Transverse colon (tissue), 4 donors: ENCODE measurements around the gene CRMP1. TPM values are rescaled to one million over a fixed set of nuclear protein-coding genes. Genes with fewer than 3 reads are reported as not detected.

ENCODE experiments used
- DNase-seq: peaks from one replicate; pipeline ENCODE4 v3.0.0-alpha.2; 2019
- H3K27ac ChIP-seq, 4 donors: fragments of 200-600 bp; sonication (generic); 2 replicates each; pipeline ENCODE4 v1.5.1; 2016 to 2018; ENCODE audit warnings: inconsistent platforms in 4 of 4
- H3K27me3 ChIP-seq: fragments of 200-600 bp; sonication (generic); 2 replicates; pipeline ENCODE4 v1.5.1; 2017; ENCODE audit warnings: inconsistent platforms
- H3K36me3 ChIP-seq, 4 donors: fragments of 200-600 bp; sonication (generic); 2 replicates each; pipeline ENCODE4 v1.5.1; 2017 to 2019; ENCODE audit warnings: inconsistent platforms in 4 of 4
- H3K4me1 ChIP-seq, 4 donors: fragments of 200-600 bp; sonication (generic); 2 replicates each; pipeline ENCODE4 v1.5.1; 2017 to 2020; ENCODE audit warnings: inconsistent platforms in 4 of 4
- H3K4me3 ChIP-seq, 4 donors: fragments of 200-600 bp; sonication (generic); 1 replicate in 1 of 4; 2 replicates in 3 of 4; pipeline versions ENCODE4 v1.5.1 to v1.6.1; 2017 to 2019; ENCODE audit warnings: inconsistent platforms in 4 of 4
- H3K9me3 ChIP-seq, 2 donors: fragments of 200-600 bp; sonication (generic); 2 replicates each; pipeline ENCODE4 v1.5.1; 2017 to 2019; ENCODE audit warnings: inconsistent platforms in 2 of 2
- CTCF ChIP-seq, 5 experiments: fragments of 200-600 bp in 3 of 5; fragments of 450-650 bp in 2 of 5; sonication (generic) in 3 of 5; IDR thresholded peaks; 1 replicate in 2 of 5; 2 replicates in 3 of 5; pipeline ENCODE4 v1.5.1; 2016 to 2017; ENCODE audit warnings: antibody characterized with exemption in 5 of 5, inconsistent platforms in 3 of 5, mild to moderate bottlenecking in 2 of 5, moderate library complexity in 1 of 5
- EP300 ChIP-seq: sonication (generic); formaldehyde crosslinking; IDR thresholded peaks from one replicate; pipeline ENCODE4 v1.6.1; 2017; ENCODE audit warnings: antibody characterized with exemption, low read depth
- POLR2A ChIP-seq: fragments of 450-650 bp; IDR thresholded peaks from one replicate; pipeline ENCODE4 v1.6.1; 2016; ENCODE audit warnings: antibody characterized with exemption, mild to moderate bottlenecking, moderate library complexity
- POLR2AphosphoS5 ChIP-seq, 3 donors: sonication (generic); formaldehyde crosslinking; IDR thresholded peaks; one replicate each; pipeline ENCODE4 v1.6.1; 2016; ENCODE audit warnings: antibody characterized with exemption in 3 of 3
- WGBS, 2 donors: methylation state at CpG; one replicate each; pipeline ENCODE4 v1.1.5; 2018; ENCODE audit warnings: low coverage in 1 of 2; 5-methylcytosine and 5-hydroxymethylcytosine counted together
- in situ Hi-C, 4 donors: fragments of 200-750 bp; cut with MboI; loops; one replicate each; pipeline versions ENCODE4 v1.15.0 to v1.15.1; 2017; ENCODE audit warnings: low sequenced_read_pairs in 3 of 4, low pct_ligation_motif_present in 1 of 4, low pct_unique_long_range_greater_than_20kb in 1 of 4
- intact Hi-C: fragments of 100-400 bp; cut with DNase I; formaldehyde crosslinking; loops from one replicate; pipeline ENCODE4 v1.15.1; 2023; ENCODE audit warnings: low total_unique reads
- total RNA-seq, 4 donors: library from RNA; depleted of rRNA; stranded (reverse); fragments of >200 nt; gene quantifications; one replicate each; pipeline ENCODE4 v1.1.0, GENCODE V29; 2016

Gene CRMP1
- total RNA-seq, 4 donors from 2014 or later, result 0.55 to 3.0 (median 2.1) TPM; not detected in 1

- H3K36me3 ChIP-seq, result peaks cover 0 to 6% (median 0%) of the 10 kb centered on the region in 4 donors
- WGBS, 2 donors, result 80 to 86% methylated on average over 1 to 9 of the region's 9 CpGs
- no peak for TF ChIP-seq POLR2A
- TF ChIP-seq POLR2AphosphoS5 (IDR thresholded peaks at IDR 0.05), result no peak
- no peak for TF ChIP-seq CTCF (IDR thresholded peaks at IDR 0.05)
- no peak for TF ChIP-seq EP300
- peaks cover 9% of the 10 kb centered on the region in 2 donors for H3K9me3 ChIP-seq
- H3K4me1 ChIP-seq, result no peaks in the 10 kb centered on the region
- H3K27ac ChIP-seq, result no peak overlapping the region
- no peaks in the 10 kb centered on the region for H3K27me3 ChIP-seq
- H3K4me3 ChIP-seq, result no peak overlapping the region
- in situ Hi-C loops, result no loop called here
- no peak for DNase-seq
- intact Hi-C loops, result loop anchor here (5.0 kb wide), 1 partner anchor 401 kb away; no protein-coding TSS in a partner anchor
Measured at GRCh38 chr4:5780831-5781480, 111.9 kb downstream of the CRMP1 start.

GRCh38 chr4:5776510-5776909 is 116.4 kb downstream of the CRMP1 start:
- WGBS, 2 donors, result 86 to 100% methylated on average over 1 of the region's 1 CpG
- intact Hi-C loops (no loop called here), in situ Hi-C loops (no loop called here)
- no peak for TF ChIP-seq EP300
- no peak for TF ChIP-seq POLR2AphosphoS5 (IDR thresholded peaks at IDR 0.05)
- no peak for TF ChIP-seq CTCF (IDR thresholded peaks at IDR 0.05)
- TF ChIP-seq POLR2A, result no peak
- no peak overlapping the region for H3K27ac ChIP-seq
- DNase-seq, result no peak
- peaks cover 0 to 6% (median 0%) of the 10 kb centered on the region in 4 donors for H3K36me3 ChIP-seq
- peaks cover 9 to 10% of the 10 kb centered on the region in 2 donors for H3K9me3 ChIP-seq
- H3K4me1 ChIP-seq, result no peaks in the 10 kb centered on the region
- no peaks in the 10 kb centered on the region for H3K27me3 ChIP-seq
- no peak overlapping the region for H3K4me3 ChIP-seq

GRCh38 chr4:5774416-5775036 is 118.4 kb downstream of the CRMP1 start:
- no peak overlapping the region for H3K4me3 ChIP-seq
- in situ Hi-C loops, result no loop called here
- 78% methylated on average over 2 of the region's 2 CpGs; no CpG with 5 or more reads in 1 of the 2 donors for WGBS, 2 donors
- H3K27ac ChIP-seq, result no peak overlapping the region
- no peak for DNase-seq
- H3K4me1 ChIP-seq, result no peaks in the 10 kb centered on the region
- no peaks in the 10 kb centered on the region for H3K27me3 ChIP-seq
- H3K36me3 ChIP-seq, result peaks cover 0 to 6% (median 0%) of the 10 kb centered on the region in 4 donors
- intact Hi-C loops, result no loop called here
- TF ChIP-seq POLR2A, result no peak
- no peak for TF ChIP-seq POLR2AphosphoS5 (IDR thresholded peaks at IDR 0.05)
- no peak for TF ChIP-seq EP300
- no peak for TF ChIP-seq CTCF (IDR thresholded peaks at IDR 0.05)
- H3K9me3 ChIP-seq, result peaks cover 9 to 10% of the 10 kb centered on the region in 2 donors

- no peak for DNase-seq
- Histone ChIP-seq H3K27me3 (no peaks in the 10 kb centered on the region), H3K4me1 (no peaks in the 10 kb centered on the region), H3K4me3 (no peak overlapping the region), H3K36me3 (peaks cover 0 to 6% (median 0%) of the 10 kb centered on the region in 4 donors), H3K27ac (no peak overlapping the region), H3K9me3 (peaks cover 9 to 10% of the 10 kb centered on the region in 2 donors)
- in situ Hi-C loops, result no loop called here
- no peak for TF ChIP-seq CTCF (IDR thresholded peaks at IDR 0.05)
- TF ChIP-seq POLR2A, result no peak
- TF ChIP-seq POLR2AphosphoS5 (IDR thresholded peaks at IDR 0.05), result no peak
- no peak for TF ChIP-seq EP300
- WGBS, 2 donors, result 81% methylated on average over 2 of the region's 2 CpGs; no CpG with 5 or more reads in 1 of the 2 donors
- intact Hi-C loops, result no loop called here
Measured at GRCh38 chr4:5773271-5773555, 119.7 kb downstream of the CRMP1 start.
